HTERT RPE-1 (cell line): ENCODE results near the gene YJEFN3.

Source experiments
- in situ Hi-C: fragments of 300-500 bp; cut with MboI; formaldehyde crosslinking; loops from 4 replicates; pipeline ENCODE4 v1.14.3; 2020; ENCODE audit warnings: low sequenced_read_pairs

Gene YJEFN3

DNA sequence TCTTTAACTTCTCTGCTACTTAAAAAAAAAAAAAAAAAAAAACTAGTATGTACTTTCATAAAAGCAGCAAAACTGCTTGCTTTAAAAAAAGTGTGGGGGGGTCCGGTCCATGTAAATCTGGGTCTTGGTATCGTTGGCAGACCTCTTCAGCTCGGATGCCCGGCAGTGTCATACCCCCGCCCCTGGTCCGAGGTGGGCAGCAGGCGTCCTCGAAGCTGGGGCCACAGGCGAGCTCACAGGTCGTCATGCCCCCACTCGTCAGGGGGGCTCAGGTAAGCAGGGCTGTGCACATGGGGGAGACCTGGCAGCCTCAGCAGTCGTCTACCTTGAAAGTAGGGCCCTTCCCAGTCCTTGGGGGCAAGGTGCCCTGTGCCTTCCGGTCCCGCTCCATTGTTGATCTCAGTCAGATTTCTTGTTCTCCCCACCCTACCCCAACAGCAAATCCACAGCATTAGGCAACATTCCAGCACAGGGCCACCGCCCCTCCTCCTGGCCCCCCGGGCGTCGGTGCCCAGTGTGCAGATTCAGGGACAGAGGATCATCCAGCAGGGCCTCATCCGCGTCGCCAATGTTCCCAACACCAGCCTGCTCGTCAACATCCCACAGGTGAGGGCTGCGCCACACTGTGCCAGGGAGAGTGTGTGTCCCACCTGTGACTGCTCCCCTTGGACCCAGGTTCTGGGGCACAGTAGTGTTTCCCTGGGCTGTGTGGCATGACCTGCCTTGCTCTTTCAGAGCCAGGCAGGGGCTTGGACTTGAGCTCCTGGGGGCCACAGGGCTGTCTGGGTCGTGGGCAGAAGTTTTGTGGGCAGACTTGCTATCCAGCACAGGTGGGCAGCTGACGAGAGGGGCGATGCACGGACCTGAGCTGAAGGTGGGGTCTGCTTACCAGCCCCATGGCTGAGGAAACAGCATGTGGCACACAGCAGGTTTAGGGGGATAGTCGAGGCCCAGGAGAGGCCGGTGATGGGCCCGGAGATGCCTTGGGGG lies 32.8 kb upstream of the YJEFN3 start:
- in situ Hi-C loops = no loop called here

DNA sequence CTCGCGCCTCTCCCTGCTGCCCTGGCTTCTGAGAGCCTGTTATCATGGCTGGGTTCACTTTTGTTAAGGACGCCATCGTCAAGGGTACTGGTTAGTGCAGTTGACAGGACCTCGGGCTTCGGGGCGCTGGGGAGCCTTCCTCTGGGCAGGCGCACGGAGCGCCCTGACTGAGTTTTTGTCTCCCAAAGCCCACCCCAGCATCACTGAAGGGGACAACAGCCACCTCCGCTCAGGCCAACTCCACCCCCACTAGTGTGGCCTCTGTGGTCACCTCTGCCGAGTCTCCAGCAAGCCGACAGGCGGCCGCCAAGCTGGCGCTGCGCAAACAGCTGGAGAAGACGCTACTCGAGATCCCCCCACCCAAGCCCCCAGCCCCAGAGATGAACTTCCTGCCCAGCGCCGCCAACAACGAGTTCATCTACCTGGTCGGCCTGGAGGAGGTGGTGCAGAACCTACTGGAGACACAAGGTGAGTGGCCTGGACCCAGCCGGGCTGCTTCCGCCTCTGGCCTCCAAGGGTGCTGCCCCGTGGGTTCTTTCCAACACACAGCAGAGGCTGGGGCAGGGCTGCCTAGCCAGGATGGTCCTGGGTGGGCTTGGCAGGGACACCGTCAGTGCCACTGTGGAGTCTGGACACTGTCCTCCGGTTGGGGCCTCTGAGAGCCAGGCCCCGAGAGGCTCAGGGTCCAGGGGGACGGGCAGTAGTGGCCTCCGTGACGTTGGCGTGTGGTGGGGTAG lies 30.3 kb upstream of the YJEFN3 start:
- in situ Hi-C loops = no loop called here

DNA sequence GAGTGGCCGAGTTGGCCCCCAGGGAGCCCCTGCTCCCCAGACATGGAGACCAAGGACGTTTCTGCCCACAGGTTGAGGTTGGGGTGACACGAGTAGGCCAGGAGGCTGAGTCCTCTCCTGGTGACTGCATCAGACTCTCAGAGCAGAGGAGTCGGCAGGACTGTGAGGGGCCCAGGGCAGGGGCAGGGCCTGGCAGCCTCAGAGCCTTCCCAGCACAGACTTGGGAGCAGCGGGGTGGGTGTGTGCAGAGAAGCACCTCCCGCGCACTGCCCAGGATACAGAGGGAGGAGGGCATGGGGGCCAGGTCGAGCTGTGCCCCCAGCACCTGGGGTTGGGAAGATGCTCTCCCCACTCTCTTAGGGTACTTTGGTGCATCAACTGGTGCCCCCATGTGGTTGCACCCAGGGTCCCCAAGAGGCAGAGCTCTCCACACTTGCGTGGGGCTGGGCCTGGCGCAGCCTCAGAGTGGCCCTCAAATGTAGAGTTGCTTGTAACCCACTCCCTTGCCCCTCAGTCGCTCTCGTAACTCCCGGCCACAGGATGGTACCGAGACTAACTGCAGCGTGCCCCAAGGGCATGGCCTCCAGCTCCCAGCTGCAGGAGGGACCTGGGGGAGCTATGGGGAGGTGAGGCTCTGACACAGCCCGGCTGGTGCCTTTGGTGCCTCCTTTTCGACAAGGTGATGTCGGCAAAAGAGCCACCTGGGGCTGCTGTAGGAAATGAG lies 29.3 kb upstream of the YJEFN3 start:
- in situ Hi-C loops = no loop called here

DNA sequence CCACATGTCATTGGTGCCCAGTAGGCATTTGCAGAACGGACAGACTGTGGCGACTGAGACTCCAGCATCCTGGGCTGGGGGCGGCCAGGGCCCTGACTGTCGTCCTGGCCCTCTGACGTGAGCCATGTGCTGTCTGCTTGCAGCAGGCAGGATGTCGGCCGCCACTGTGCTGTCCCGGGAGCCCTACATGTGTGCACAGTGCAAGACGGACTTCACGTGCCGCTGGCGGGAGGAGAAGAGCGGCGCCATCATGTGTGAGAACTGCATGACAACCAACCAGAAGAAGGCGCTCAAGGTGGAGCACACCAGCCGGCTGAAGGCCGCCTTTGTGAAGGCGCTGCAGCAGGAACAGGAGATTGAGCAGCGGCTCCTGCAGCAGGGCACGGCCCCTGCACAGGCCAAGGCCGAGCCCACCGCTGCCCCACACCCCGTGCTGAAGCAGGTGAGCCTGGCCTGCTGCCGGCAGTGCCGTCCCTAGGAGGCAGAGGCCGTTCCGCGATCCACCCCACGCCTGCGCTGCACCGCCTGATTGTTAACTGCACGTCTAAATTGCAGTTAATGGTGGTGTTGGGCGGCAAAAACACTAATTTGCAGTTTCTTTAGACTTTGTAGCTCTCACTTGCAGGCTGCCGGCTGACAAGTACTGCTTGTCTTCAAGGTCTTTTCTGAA lies 27.6 kb upstream of the YJEFN3 start:
- in situ Hi-C loops = no loop called here

DNA sequence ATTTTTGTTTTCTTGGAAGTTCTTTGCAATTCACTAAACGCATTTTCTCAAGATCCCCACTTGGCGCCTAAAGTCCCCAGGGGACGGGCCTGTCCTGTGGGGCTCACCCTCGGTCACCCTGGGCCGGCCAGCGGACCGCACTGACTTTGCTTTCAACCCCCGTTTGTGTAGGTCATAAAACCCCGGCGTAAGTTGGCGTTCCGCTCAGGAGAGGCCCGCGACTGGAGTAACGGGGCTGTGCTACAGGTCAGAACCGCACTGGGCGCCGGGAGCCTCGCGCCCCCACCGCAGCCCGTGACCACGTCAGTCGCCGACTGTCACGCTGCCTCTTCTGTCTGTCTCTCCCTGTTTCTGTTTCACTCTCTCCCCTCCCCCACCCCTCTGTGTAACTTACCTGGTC lies 26.9 kb upstream of the YJEFN3 start:
- in situ Hi-C loops = no loop called here

DNA sequence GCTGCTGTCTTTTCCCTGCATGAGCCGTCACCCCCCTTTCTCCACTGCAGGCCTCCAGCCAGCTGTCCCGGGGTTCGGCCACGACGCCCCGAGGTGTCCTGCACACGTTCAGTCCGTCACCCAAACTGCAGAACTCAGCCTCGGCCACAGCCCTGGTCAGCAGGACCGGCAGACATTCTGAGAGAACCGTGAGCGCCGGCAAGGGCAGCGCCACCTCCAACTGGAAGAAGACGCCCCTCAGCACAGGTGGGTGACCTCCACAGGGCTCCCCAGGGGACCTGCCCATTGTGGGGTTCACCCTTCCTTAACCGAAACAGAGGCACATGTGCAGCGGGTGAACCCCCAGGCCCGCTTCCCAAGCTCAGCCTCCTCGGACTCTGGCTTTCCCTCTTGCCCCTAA lies 26.4 kb upstream of the YJEFN3 start:
- in situ Hi-C loops = no loop called here

DNA sequence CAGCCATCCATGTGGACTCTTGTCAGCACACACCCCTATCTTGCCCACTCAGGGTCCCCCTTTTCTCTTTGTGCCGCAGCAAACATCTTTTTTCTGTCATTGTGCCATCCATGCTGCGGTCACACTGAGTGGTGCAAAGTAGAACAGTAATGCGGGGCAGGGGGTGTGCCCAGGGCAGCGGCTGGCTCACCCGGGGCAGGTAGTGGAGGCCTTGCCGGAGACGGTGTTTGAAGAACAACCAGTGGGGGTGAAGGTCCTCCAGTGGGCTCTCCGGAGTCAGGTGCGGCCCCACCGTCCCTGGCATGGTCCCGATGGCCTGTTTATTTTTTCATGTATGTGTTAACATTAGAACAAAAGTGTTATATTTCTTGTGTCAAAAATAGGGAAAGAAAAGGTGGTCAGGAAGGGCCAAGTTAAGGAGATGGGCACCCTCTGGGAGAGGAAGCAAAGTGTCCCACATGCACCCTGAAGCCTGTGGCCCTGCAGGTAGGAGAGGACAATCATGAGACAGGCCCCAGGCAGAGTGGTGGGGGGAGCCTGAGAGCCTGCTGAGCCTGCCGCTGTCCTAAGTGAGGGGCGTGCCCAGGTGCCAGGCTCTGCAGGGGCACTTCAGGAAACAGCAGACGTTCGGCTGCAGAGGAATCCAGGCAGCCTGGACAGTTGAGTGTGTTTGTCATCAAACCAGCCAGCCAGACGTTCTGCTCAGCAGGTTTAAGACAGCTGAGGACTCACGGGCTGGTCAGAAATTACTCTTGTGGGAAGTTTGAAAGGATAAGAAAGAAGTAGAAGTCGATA lies 25.7 kb upstream of the YJEFN3 start:
- in situ Hi-C loops = no loop called here

DNA sequence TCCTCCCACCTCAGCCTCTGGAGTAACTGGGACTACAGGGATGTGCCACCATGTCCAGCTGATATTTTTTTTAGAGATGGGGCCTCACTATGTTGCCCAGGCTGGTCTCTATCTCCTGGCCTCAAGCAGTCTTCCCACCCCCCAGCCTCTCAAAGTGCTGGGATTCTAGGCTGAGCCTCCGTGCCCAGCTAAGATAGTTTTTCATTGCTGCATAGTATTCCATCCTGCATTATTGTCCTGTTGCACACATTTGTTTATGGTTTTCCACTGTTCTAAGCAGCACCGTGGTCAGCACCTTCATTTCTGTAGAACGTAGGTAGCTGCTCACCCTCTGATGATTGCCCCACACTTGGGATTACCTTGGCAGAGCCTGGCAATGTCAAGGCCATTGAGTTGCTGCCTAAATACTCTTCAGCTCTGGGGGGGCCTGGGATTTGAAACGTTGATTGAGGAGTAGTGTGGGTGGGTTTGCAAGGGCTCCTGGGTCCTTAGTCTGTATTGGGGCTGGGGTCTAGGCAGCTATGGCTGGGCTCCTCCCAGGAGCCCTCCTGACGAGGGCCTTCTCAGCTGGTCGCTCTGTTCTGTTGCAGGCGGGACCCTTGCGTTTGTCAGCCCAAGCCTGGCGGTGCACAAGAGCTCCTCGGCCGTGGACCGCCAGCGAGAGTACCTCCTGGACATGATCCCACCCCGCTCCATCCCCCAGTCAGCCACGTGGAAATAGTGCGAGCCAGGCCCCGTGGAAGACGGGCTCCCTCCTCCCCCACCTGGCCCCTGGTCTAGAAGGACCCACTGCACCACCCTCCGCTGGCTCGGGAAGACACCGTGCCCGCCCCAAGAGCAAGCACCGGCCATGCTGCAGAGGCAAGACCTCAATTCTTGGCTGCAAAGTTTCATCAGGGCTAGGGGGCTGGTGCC lies 23.7 kb upstream of the YJEFN3 start:
- in situ Hi-C loops = no loop called here

DNA sequence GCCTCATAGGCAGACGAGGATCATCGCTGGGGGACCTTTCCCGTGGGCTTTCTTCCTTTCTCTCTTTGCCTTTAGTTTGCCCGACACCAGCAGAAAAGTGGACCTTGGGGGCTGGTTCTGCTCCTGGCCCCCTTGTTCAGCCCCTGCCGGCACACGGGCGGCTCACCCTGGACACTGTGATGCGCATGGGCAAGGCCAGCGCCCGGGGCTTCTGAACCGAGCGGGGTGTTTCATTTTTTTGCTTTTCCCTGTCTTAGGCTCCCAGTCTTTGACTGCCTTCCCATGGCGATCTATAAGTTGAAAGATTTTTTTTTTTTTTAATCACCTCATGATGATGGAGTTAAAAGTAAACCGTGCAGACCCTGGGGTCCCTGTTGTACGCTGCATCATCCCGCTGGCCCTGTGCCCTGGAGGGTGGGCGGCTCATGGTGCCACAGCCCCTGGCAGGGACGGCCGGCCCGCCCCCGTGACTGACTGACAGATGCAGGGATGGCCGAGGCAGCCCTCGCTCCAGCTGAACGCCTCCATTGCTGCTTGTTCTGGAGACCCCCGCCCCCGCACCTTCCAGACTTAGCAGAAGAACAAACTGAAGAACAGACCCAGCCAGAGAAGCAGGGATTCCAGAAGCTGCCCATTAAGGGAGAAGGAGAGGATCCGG lies 22.9 kb upstream of the YJEFN3 start:
- in situ Hi-C loops = no loop called here

DNA sequence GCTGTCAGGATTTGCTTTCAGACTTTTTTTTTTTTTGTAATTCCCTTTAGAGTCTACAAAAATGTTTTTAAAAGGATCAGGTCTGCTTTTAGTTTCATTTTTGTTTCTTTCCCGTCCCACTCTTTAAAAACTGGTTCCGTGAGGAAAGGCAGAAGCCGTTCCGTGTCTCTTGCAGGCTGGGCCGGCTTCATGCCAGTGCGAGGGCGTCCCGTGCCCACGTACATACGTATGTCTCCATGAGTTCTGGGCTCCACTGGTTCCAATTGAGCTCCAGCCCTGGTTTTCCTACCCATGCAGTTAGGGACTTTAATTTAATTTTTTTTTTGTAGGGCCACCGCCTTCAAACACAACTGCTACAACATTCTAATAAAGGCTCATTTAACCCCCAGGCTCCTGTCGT lies 22.1 kb upstream of the YJEFN3 start:
- in situ Hi-C loops = no loop called here

DNA sequence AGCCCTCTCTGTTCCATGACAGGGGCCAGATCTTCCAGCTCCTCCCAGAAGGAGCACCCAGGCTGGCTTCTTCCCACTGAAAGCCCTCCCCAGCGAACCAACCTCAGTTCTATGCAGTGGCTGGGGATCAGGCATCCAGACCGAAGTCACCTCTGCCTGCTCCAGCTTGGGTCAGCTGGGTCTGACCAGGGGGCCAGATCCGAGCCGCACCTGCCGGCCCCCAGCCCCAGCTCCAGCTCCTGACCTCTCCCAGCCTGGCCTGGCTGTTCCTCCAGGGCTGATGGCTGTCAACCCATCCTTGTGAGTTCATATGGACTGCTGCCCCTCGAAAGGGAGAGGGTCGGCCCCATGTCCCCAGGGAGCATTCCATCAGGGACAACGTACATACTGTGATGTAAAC lies 21.4 kb upstream of the YJEFN3 start:
- in situ Hi-C loops = no loop called here

DNA sequence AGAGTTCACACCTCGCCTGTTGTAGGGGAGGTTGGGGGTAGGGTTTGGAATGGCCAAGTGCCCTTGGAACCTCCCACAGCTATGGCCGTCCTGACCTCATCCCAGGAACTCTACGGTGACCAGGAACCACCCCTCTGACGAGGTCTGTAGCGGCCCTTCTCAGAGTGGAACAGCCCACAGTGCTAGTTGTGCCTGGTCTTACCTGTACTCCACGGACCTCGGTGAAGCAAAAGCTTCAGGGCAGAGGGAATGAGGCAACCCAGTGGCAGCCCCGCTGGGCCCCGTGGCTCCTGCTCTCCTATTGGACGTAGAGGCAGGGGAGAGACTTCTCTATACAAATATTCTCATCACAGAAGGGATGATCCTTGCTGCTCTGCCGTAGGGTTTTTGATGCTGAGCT lies 20.5 kb upstream of the YJEFN3 start:
- in situ Hi-C loops = no loop called here

DNA sequence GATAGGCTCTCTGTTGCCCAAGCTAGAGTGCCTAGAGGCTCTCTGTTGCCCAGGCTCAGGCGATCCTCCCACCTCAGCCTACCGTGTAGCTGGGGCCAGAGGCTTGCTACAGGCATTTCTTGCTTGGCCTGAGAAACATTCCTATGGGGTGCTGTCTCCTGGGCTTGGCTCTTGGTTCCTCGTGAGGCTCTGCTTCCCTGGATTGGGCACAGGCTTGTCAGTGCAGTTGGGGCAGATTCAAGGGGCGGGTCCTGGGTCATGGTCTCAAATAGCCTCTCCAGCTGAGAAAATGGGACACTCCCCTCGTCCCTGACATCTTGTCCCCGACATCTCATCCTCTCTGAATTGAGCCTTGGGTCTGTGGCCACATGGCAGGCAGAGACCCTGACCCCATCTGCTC lies 18.3 kb upstream of the YJEFN3 start:
- in situ Hi-C loops = no loop called here

DNA sequence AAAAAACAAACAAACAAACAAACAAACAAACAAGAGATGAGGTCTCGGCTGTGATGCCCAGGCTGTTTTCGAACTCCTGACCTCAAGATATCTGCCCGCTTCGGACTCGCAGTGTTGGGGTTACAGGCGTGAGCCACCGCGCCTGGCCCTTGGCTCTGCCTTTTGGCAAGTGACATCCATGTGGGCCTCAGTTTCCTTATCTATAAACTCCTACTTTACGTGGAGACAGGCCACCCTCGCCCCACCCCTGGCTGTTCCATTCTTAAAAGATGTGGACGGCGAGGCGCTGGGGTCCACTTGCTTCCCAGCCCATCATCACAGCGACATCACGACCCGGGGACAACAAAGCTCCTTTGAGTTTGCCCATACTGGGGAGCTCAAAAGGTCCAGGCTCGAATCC lies 15.0 kb upstream of the YJEFN3 start:
- in situ Hi-C loops = no loop called here

DNA sequence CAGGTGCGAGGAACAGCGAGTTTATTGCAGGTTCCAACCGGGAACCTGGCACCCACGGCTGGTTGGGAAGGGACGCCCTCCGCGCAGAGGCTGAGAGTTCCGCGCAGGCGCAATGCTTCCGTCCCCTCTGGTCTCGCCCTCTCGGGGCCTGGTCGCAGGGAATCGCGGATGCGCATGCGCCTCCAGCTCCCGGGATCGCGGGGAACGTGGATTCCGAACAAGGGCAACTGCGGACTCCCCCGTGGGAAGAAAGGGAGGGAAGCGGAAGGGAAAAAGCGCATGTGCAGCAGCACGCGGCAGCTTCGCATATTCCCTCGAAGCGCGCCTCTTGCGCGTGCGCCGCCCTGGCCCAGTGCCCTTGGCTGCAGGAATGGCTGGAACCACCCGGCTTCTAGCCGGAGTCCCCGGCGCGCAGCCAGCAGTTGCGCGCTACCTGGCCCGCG lies 14.5 kb upstream of the YJEFN3 start:
- in situ Hi-C loops = no loop called here

DNA sequence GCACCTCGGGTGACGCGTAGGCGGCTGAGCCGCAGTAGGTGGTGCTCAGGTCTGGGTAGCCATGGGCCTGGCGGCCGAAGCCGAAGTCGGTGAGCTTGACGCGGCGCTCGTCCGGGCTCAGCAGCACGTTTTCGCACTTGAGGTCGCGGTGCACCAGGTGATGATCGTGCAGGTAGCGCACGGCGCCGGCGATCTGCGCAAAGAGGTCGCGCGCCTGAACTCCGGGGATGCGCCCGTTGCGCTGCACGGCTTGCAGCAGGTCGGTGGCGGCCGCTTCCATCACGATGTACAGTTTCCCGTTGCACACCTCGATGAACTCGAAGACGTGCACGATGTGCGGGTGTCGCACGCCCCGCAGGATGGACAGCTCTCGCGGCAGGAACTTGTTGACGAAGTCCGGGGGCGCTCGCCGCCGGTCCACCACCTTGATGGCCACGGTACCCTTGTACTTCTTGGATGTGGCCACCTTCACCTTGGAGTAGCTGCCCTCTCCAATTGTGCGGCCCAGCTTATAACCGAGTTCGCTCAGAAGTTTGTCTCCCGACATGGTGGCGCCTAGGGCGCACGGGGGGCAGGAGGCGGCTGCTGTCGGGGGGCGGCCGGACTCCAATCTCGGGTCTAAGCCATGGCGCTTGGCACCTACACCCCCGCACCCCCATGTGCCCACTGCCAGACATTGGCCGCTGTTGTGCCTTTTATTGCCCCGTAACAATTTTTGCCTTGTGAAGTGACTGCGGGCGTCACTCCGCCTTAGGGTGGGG lies 13.7 kb upstream of the YJEFN3 start, which contains the start of gene TSSK6:
TSS of gene TSSK6 (minus strand) at position 668 of the 761 bp plus-strand sequence. CDS start at position 547, 121 bp downstream.
- in situ Hi-C loops = no loop called here

DNA sequence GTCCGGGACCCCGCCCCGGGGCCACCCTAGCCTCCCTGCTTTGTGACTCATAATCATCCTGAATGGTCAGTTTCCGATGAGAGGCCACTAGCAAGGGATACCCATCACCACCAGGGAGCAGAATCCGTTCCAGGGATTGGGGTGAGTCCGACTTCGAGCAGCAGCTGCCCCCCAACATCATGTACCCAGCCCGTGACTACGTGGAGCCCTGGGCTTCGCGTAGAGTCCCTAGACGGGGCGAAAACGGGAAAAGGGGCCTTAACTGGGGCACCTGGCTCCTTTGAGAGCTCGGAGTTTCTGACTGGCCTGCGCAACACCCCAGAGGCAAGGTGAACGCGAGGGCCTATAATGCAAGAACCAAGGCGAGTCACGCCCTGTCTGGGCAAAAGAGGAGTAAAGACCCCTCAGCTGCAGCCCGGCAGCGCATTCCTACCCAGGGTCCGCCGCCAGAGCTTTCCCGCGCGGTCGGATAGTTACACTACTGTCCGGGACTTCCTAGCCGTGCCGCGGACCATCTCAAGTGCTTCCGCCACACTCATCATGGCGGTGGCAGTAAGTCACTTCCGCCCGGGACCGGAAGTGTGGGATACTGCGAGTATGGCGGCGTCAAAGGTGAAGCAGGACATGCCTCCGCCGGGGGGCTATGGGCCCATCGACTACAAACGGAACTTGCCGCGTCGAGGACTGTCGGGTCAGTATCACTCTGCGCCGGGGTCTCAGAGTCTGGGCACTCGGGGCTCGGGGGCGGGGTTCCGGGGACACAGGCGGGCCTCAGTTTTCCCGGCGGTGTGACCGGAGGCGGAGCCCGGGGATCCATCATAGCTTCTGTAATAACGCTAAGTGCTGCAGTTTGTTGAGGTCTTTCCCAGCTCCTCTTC lies 12.8 kb upstream of the YJEFN3 start, which contains the start of gene NDUFA13:
TSS of gene NDUFA13 (plus strand) at position 584 of the 878 bp plus-strand sequence. CDS start at position 598, 14 bp downstream.
- in situ Hi-C loops = no loop called here
